Caco-2 (cell line): Measurements from ENCODE around the gene UBL3. TPM values are rescaled to one million over a fixed set of nuclear protein-coding genes. Genes with fewer than 3 reads are reported as not detected.
A peak's percentile ranks its signal among the peaks of the same experiment; 100 is the strongest.

Experiments
- BruUV-seq: library from RNA; stranded (reverse); fragments of 400-500 nt; replicated peaks from 2 replicates; lab custom pipeline; 2021; lab: Mats Ljungman, UMichigan
- CTCF ChIA-PET: fragments of 300-600 bp; sonication (Branson Sonifier 250); formaldehyde crosslinking; loops from one replicate; lab custom pipeline; 2022; ENCODE audit warnings: antibody characterized with exemption; lab: Charles Lee
- POLR2A ChIA-PET: fragments of 300-600 bp; sonication (Branson Sonifier 250); formaldehyde crosslinking; loops from one replicate; lab custom pipeline; 2022; ENCODE audit warnings: antibody characterized with exemption; lab: Charles Lee
- DNase-seq, 2 experiments: peaks; one replicate each; pipeline versions ENCODE4 v3.0.0 to v3.0.0-alpha.2; 2020 to 2022
- H3K27me3 ChIP-seq: replicated peaks from 2 replicates; pipeline ENCODE4 v1.6.0; 2011; ENCODE audit warnings: low read length; ENCODE audit not compliant: control insufficient read depth, insufficient read depth
- H3K36me3 ChIP-seq: 2 replicates; pipeline ENCODE4 v1.5.1; 2011; ENCODE audit warnings: low read length; ENCODE audit not compliant: control insufficient read depth, insufficient read depth
- H3K4me1 ChIP-seq: fragments of 250-450 bp; sonication (Bioruptor Pico); 2 replicates; pipeline ENCODE4 v1.5.1; 2020; ENCODE audit warnings: mild to moderate bottlenecking
- H3K4me3 ChIP-seq: 2 replicates; pipeline ENCODE4 v1.5.1; 2011; ENCODE audit warnings: low read depth, mild to moderate bottlenecking, control low read depth, low read length
- H3K9me3 ChIP-seq: fragments of 250-450 bp; sonication (Bioruptor Pico); 2 replicates; pipeline ENCODE4 v1.5.1; 2020; ENCODE audit warnings: mild to moderate bottlenecking, moderate library complexity
- H3K27ac Mint-ChIP-seq: one replicate; pipeline ENCODE4 v1.8.0; 2022; ENCODE audit warnings: mixed read lengths; ENCODE audit not compliant: unreplicated experiment
- H3K27me3 Mint-ChIP-seq: one replicate; pipeline ENCODE4 v1.8.0; 2022; ENCODE audit warnings: mixed read lengths; ENCODE audit not compliant: insufficient read depth, unreplicated experiment
- H3K36me3 Mint-ChIP-seq: one replicate; pipeline ENCODE4 v1.8.0; 2022; ENCODE audit warnings: mild to moderate bottlenecking, mixed read lengths; ENCODE audit not compliant: insufficient read depth, unreplicated experiment
- H3K4me1 Mint-ChIP-seq: one replicate; pipeline ENCODE4 v1.8.0; 2022; ENCODE audit warnings: low read depth, mixed read lengths; ENCODE audit not compliant: unreplicated experiment
- H3K4me3 Mint-ChIP-seq: one replicate; pipeline ENCODE4 v1.8.0; 2022; ENCODE audit warnings: mild to moderate bottlenecking, moderate library complexity, mixed read lengths; ENCODE audit not compliant: unreplicated experiment
- H3K9me3 Mint-ChIP-seq: one replicate; pipeline ENCODE4 v1.8.0; 2022; ENCODE audit warnings: mixed read lengths; ENCODE audit not compliant: unreplicated experiment
- CTCF ChIP-seq, 2 experiments: fragments of 200-600 bp in 1 of 2; IDR thresholded peaks; 1 replicate in 1 of 2; 2 replicates in 1 of 2; pipeline versions ENCODE4 v1.5.1 to v1.8.0; 2011 to 2022; ENCODE audit warnings: antibody characterized with exemption in 1 of 2, control low read depth in 1 of 2, inconsistent platforms in 1 of 2, low read depth in 1 of 2, low read length in 1 of 2, mild to moderate bottlenecking in 1 of 2, moderate library complexity in 1 of 2; ENCODE audit not compliant: insufficient read depth in 1 of 2, severe bottlenecking in 1 of 2, unreplicated experiment in 1 of 2
- intact Hi-C: fragments of 100-400 bp; cut with micrococcal nuclease; formaldehyde crosslinking; loops from one replicate; pipeline ENCODE4 v1.10.0; 2022; ENCODE audit not compliant: unreplicated experiment
- total RNA-seq: library from RNA; stranded (reverse); gene quantifications from 2 replicates; pipeline ENCODE4 v1.2.3, GENCODE V29; 2022

The UBL3 gene
- total RNA-seq, 1 experiment from 2014 or later = 37.5 TPM

- Histone ChIP-seq H3K36me3 (no peaks in the 10 kb centered on the region), H3K4me3 (no peak overlapping the region), H3K27me3 (no peaks in the 10 kb centered on the region), H3K9me3 (no peaks in the 10 kb centered on the region), H3K4me1 (peaks cover 25% of the 10 kb centered on the region)
- ChIA-PET POLR2A (no interaction called here), CTCF (no interaction called here)
- Mint-ChIP-seq H3K27ac (peak overlapping the region; percentile 6), H3K4me3 (no peak overlapping the region), H3K4me1 (peaks cover 16% of the 10 kb centered on the region), H3K27me3 (no peaks in the 10 kb centered on the region), H3K9me3 (no peaks in the 10 kb centered on the region), H3K36me3 (no peaks in the 10 kb centered on the region)
- TF ChIP-seq CTCF (IDR thresholded peaks at IDR 0.05; ENCODE audit: insufficient read depth in 1 of 2, low read depth in 1 of 2, low read length in 1 of 2, severe bottlenecking in 1 of 2, unreplicated experiment in 1 of 2) = no peak
- no TSS peak for BruUV-seq
- no peak for DNase-seq
- intact Hi-C loops = no loop called here
Measured at GRCh38 chr13:29855784-29856183, 5.4 kb upstream of the UBL3 start.

- Histone ChIP-seq H3K27me3 (no peaks in the 10 kb centered on the region), H3K4me1 (peaks cover 26% of the 10 kb centered on the region), H3K36me3 (no peaks in the 10 kb centered on the region), H3K9me3 (no peaks in the 10 kb centered on the region), H3K4me3 (no peak overlapping the region)
- CTCF ChIA-PET = no interaction called here
- Mint-ChIP-seq H3K4me3 (no peak overlapping the region), H3K27ac (peak overlapping the region; percentile 6), H3K36me3 (peaks cover 7% of the 10 kb centered on the region), H3K9me3 (no peaks in the 10 kb centered on the region), H3K4me1 (peaks cover 16% of the 10 kb centered on the region), H3K27me3 (no peaks in the 10 kb centered on the region)
- TF ChIP-seq CTCF (IDR thresholded peaks at IDR 0.05; ENCODE audit: insufficient read depth in 1 of 2, low read depth in 1 of 2, low read length in 1 of 2, severe bottlenecking in 1 of 2, unreplicated experiment in 1 of 2) = no peak
- intact Hi-C loops = no loop called here
- BruUV-seq = no TSS peak
- DNase-seq = no peak
- POLR2A ChIA-PET = no interaction called here
Measured at GRCh38 chr13:29855009-29855408, 4.6 kb upstream of the UBL3 start.

- Mint-ChIP-seq H3K36me3 (peaks cover 13% of the 10 kb centered on the region), H3K27me3 (no peaks in the 10 kb centered on the region), H3K4me1 (peaks cover 16% of the 10 kb centered on the region), H3K9me3 (no peaks in the 10 kb centered on the region), H3K4me3 (no peak overlapping the region), H3K27ac (no peak overlapping the region)
- ChIA-PET CTCF (no interaction called here), POLR2A (no interaction called here)
- intact Hi-C loops = loop anchor here (5.0 kb wide), 1 partner anchor 1309 kb away; the partner anchor contains the start of gene HSPH1
- no peak for DNase-seq
- H3K36me3 ChIP-seq = no peaks in the 10 kb centered on the region
- no peaks in the 10 kb centered on the region for H3K27me3 ChIP-seq
- no TSS peak for BruUV-seq
- H3K9me3 ChIP-seq = no peaks in the 10 kb centered on the region
- no peak overlapping the region for H3K4me3 ChIP-seq
- peaks cover 26% of the 10 kb centered on the region for H3K4me1 ChIP-seq
- no peak for TF ChIP-seq CTCF (IDR thresholded peaks at IDR 0.05; ENCODE audit: insufficient read depth in 1 of 2, low read depth in 1 of 2, low read length in 1 of 2, severe bottlenecking in 1 of 2, unreplicated experiment in 1 of 2)
Measured at GRCh38 chr13:29853131-29853530, 2.7 kb upstream of the UBL3 start.
